ES-I3 (cell line): Measurements from ENCODE around the gene CAMTA2.
A peak's percentile ranks its signal among the peaks of the same experiment; 100 is the strongest.

ENCODE experiments used
- H3K36me3 ChIP-seq: 2 replicates; pipeline ENCODE4 v1.6.1; 2013; ENCODE audit warnings: mild to moderate bottlenecking, low read length, control low read depth, moderate library complexity; ENCODE audit not compliant: insufficient read depth
- H3K4me1 ChIP-seq: 2 replicates; pipeline ENCODE4 v1.6.1; 2013; ENCODE audit warnings: mild to moderate bottlenecking, control low read depth, low read length; ENCODE audit not compliant: insufficient read depth
- H3K9ac ChIP-seq: 2 replicates; pipeline ENCODE4 v1.6.1; 2013; ENCODE audit warnings: low read depth, mild to moderate bottlenecking, low read length, moderate library complexity
- H3K9me3 ChIP-seq: 2 replicates; pipeline ENCODE4 v1.6.1; 2013; ENCODE audit warnings: mild to moderate bottlenecking, low read length, moderate library complexity; ENCODE audit not compliant: control insufficient read depth, insufficient read depth

CAMTA2 gene

GRCh38 chr17:4940555-4941318, 46.7 kb downstream of the CAMTA2 start:
- Histone ChIP-seq H3K4me1 (peaks cover 17% of the 10 kb centered on the region), H3K36me3 (peaks cover 4% of the 10 kb centered on the region), H3K9me3 (no peaks in the 10 kb centered on the region), H3K9ac (peak overlapping the region; percentile 98)

GRCh38 chr17:4939796-4940554, 47.5 kb downstream of the CAMTA2 start, which contains the start of the genes RNF167 and SLC25A11:
Gene RNF167, plus strand, starts transcription at chr17:4940268. Its CDS starts 642 bp downstream, at chr17:4940910.
Gene SLC25A11, minus strand, starts transcription at chr17:4940046. Its CDS starts 136 bp downstream, at chr17:4939910.
- peaks cover 4% of the 10 kb centered on the region; the same call in 1 of the 2 replicates for H3K36me3 ChIP-seq
- H3K9me3 ChIP-seq = no peaks in the 10 kb centered on the region
- peak within 1 kb of the TSS; percentile 98 for H3K9ac ChIP-seq
- peaks cover 12% of the 10 kb centered on the region; the same call in 1 of the 2 replicates for H3K4me1 ChIP-seq

DNA sequence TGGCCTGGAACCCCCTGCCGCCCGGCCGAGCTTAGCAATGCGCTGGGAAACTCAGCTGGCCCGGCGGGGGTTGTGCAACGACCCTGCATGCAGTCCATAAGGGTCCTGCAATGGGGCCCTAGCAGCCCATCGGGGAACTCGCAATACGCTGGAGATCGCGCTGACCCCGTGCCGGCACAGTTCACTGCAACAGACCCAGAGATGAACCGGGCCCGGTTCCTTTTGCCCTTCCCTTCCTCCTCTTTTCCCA, 48.0 kb downstream of the CAMTA2 start:
- Histone ChIP-seq H3K9me3 (no peaks in the 10 kb centered on the region), H3K9ac (peak overlapping the region; percentile 98), H3K36me3 (peaks cover 4% of the 10 kb centered on the region; the same call in 1 of the 2 replicates), H3K4me1 (peaks cover 9% of the 10 kb centered on the region; the same call in 1 of the 2 replicates)

GRCh38 chr17:4938688-4939545, 48.6 kb downstream of the CAMTA2 start:
- no peaks in the 10 kb centered on the region for H3K9me3 ChIP-seq
- peaks cover 7% of the 10 kb centered on the region; the same call in 1 of the 2 replicates for H3K4me1 ChIP-seq
- H3K9ac ChIP-seq = peak overlapping the region; percentile 98
- H3K36me3 ChIP-seq = peaks cover 4% of the 10 kb centered on the region; the same call in 1 of the 2 replicates

DNA sequence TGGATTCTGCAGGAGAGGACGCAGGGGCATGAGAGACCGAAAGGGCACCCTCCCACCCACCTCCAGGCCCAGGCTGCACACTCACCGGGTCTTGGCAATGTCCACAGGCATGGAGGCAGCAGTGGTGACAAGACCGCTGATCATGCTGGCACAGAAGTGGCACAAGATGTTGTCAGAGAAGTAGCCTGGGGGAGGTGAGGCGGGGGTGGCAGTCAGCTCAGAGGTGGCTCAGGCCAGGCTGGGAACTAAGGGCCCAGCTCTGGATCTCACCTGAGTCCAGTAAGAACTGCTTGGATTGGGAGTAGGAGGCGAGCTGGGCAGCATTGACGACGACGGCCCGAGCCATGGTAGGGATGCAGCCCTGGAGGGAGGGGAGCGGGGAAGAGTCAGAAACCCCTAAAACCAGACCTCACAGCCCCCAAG, 49.4 kb downstream of the CAMTA2 start:
- 0 out of 2 replicates have a peak overlapping the region, but pooled peaks have one; percentile 98 for H3K9ac ChIP-seq
- H3K9me3 ChIP-seq = no peaks in the 10 kb centered on the region
- peaks cover 4% of the 10 kb centered on the region; the same call in 1 of the 2 replicates for H3K36me3 ChIP-seq
- peaks cover 7% of the 10 kb centered on the region; the same call in 1 of the 2 replicates for H3K4me1 ChIP-seq

DNA sequence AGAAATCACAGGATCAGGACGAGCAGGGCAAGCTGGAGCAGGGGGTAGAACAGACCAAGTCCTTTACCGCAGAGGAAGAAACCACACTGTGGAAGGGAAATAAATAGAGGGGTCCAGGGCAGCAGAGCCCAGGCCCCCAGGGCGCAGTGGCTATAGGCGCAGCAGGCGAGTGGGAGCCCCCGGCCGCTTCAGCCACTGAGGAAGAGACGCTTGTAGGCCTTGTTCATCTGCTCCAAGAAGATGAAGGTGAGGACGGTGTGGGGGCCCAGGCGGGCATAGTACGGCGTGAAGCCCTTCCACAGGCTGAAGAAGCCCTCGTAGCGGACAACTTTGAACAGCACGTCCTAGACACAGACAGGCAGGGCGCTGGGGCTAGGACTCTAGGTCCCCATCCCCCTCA, 49.9 kb downstream of the CAMTA2 start:
- H3K9ac ChIP-seq = no peak overlapping the region

DNA sequence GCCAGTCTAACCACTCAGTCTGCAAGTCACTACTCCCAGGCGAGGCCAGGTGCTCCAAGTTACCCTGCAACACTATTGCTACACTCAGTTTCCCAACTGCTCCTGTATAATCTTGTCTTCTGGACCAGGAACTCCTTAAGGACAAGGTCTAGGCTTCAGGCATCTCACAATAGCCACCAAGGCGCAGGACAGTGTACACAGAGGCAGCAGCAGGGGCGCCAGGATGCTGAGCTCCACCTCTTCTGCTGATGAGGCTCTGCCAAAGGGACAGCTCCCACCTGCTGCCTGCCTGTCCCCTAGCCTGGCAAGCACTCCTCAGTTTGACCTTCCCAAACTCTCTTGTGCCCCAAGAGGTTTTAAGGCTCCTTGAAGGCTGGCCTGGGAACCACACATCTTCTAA, 51.0 kb downstream of the CAMTA2 start:
- H3K4me1 ChIP-seq = peaks cover 7% of the 10 kb centered on the region; the same call in 1 of the 2 replicates
- H3K36me3 ChIP-seq = peaks cover 4% of the 10 kb centered on the region; the same call in 1 of the 2 replicates
- no peak overlapping the region for H3K9ac ChIP-seq
- no peaks in the 10 kb centered on the region for H3K9me3 ChIP-seq

More for the DNA sequence above, 49.9 kb downstream of the CAMTA2 start:
- Histone ChIP-seq H3K36me3 (peaks cover 4% of the 10 kb centered on the region; the same call in 1 of the 2 replicates), H3K4me1 (peaks cover 7% of the 10 kb centered on the region; the same call in 1 of the 2 replicates), H3K9me3 (no peaks in the 10 kb centered on the region)

DNA sequence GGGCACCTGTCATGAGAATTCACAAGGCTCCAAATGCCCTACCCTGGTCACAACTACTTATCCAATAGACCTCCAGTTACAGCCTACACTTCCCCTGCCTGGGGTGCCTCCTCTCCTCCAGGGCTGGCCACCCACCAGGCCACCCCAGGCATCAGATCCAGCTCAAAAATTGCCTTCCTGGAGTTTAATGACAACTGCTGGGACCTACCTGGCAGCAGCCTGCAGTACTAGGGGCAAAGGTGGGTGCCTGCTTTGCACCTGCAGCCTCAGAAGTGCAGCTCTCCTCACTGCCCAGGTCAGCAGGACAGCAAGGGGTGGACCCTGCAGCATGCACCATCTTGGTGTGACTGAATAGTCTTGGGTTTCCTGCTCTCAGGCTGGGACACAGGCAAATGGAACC, 51.8 kb downstream of the CAMTA2 start:
- no peaks in the 10 kb centered on the region for H3K9me3 ChIP-seq
- peaks cover 7% of the 10 kb centered on the region; the same call in 1 of the 2 replicates for H3K4me1 ChIP-seq
- no peak overlapping the region for H3K9ac ChIP-seq
- H3K36me3 ChIP-seq = peaks cover 4% of the 10 kb centered on the region; the same call in 1 of the 2 replicates

GRCh38 chr17:4934173-4934979, 53.1 kb downstream of the CAMTA2 start:
- Histone ChIP-seq H3K9ac (no peak overlapping the region), H3K4me1 (peaks cover 7% of the 10 kb centered on the region; the same call in 1 of the 2 replicates), H3K9me3 (no peaks in the 10 kb centered on the region), H3K36me3 (peaks cover 4% of the 10 kb centered on the region; the same call in 1 of the 2 replicates)

GRCh38 chr17:4933646-4934045, 53.8 kb downstream of the CAMTA2 start:
- Histone ChIP-seq H3K9ac (no peak overlapping the region), H3K4me1 (peaks cover 3% of the 10 kb centered on the region; the same call in 1 of the 2 replicates), H3K36me3 (peaks cover 4% of the 10 kb centered on the region; the same call in 1 of the 2 replicates), H3K9me3 (no peaks in the 10 kb centered on the region)

DNA sequence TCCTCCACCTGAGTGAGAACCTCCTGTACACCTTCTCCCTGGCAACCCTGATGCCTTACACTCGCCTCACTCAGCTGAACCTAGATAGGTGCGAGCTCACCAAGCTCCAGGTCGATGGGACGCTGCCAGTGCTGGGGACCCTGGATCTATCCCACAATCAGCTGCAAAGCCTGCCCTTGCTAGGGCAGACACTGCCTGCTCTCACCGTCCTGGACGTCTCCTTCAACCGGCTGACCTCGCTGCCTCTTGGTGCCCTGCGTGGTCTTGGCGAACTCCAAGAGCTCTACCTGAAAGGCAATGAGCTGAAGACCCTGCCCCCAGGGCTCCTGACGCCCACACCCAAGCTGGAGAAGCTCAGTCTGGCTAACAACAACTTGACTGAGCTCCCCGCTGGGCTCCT, 54.7 kb downstream of the CAMTA2 start:
- Histone ChIP-seq H3K4me1 (peaks cover 3% of the 10 kb centered on the region; the same call in 1 of the 2 replicates), H3K9ac (no peak overlapping the region), H3K36me3 (no peaks in the 10 kb centered on the region), H3K9me3 (no peaks in the 10 kb centered on the region)

DNA sequence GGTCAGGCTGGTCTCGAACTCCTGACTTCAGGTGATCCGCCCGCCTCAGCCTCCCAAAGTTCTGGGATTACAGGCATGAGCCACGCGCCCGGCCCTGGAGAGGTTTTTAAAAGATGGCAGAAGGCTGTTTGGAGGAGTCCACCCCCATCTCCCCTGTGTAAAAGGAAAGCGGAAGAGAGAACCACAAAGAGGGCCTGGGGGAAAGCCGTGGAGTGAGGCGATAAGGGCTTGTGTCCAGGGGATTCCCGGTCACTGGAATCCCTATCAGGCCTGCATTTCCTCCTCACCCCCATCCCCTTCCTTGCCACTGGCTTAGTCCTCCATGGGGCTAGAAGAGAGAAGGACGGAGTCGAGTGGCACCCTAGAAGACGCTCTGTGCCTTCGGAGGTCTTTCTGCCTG, 55.5 kb downstream of the CAMTA2 start, which contains the start of gene GP1BA:
Gene GP1BA (plus strand): TSS at position 315 of the 400 bp plus-strand sequence. CDS start 328 bp downstream, outside the sequence.
- H3K9ac ChIP-seq = no peak within 1 kb of the TSS

DNA sequence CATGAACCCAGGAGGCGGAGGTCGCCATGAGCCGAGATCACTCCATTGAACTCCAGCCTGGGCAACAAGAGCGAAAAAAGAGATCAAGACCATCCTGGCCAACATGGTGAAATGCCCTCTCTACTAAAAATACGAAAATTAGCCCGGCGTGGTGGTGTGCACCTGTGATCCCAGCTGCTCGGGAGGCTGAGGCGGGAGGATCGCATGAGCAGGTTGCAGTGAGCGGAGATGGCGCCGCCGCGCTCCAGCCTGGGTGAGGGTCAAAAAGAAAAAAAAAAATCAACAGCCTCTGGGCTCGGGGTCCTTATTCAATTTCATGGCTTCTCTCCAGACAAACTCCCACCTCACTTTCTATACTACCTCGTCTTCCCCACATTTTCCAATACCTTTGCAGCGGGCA, 58.6 kb downstream of the CAMTA2 start:
- Histone ChIP-seq H3K4me1 (no peaks in the 10 kb centered on the region), H3K9ac (no peak overlapping the region), H3K9me3 (no peaks in the 10 kb centered on the region), H3K36me3 (no peaks in the 10 kb centered on the region; the same call in 1 of the 2 replicates)

More for the DNA sequence above, 55.5 kb downstream of the CAMTA2 start, which contains the start of gene GP1BA:
- Histone ChIP-seq H3K36me3 (no peaks in the 10 kb centered on the region; the same call in 1 of the 2 replicates), H3K9me3 (no peaks in the 10 kb centered on the region), H3K4me1 (peaks cover 3% of the 10 kb centered on the region; the same call in 1 of the 2 replicates)
